ENCODE measurements around the gene CAMK4.
"Not testable (repeated sequence)": the region's sequence is repeated elsewhere in the genome, so short reads cannot be mapped to it uniquely, and the experiment has no call there.

CAMK4 gene

GRCh38 chr5:111313017-111313724, 89.0 kb downstream of the CAMK4 start:
- DNase-seq = no peak

- DNase-seq = no peak
Observed at GRCh38 chr5:111320953-111321352, 96.8 kb downstream of the CAMK4 start.

- DNase-seq = no peak
Observed at GRCh38 chr5:111321376-111321775, 97.2 kb downstream of the CAMK4 start.

GRCh38 chr5:111326551-111326950, 102.4 kb downstream of the CAMK4 start:
- DNase-seq = no peak

- no peak for DNase-seq
Observed at GRCh38 chr5:111337133-111337532, 112.9 kb downstream of the CAMK4 start.

DNA sequence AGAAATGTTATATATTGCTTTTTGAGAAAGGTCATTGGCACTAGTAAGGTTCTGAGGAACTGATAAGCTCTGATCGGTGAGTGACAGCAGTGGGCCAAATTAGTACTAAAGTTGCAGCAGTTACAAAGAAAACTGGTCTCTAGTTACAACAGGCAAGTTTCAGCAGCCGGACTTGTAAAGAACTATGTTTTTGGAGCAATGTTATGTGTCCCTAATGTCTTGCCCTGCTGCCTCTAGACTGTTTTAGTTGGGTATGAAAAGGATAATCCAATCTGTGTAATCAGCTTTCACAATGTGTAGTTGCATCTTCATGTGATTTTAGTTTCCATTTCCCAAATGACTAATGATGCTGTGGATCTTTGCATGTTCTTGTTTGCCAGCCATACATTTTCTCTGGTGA, 113.5 kb downstream of the CAMK4 start:
- no peak for DNase-seq

DNA sequence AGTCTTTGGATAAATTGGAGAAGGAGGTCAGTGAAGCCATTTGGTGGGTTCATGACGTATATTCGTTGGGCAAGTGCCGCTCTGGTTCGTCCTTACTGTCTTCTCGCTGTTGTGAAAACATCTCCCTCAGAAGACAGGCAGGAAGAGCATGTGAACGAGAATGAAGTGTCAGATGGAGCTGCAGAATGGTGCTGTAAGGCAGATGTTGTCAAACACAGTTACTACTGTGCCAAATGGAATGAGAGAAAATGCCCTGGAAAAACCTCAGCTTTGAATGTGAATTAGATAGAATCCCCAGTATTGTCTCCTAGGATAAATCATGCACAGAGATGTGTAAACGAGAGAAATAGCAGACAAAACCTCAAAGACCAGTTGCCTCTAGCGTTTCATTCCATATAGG, 121.5 kb downstream of the CAMK4 start:
- DNase-seq = no peak

GRCh38 chr5:111347021-111347420, 122.8 kb downstream of the CAMK4 start:
- no peak for DNase-seq

- DNase-seq = no peak
Observed at GRCh38 chr5:111348661-111349329, 124.6 kb downstream of the CAMK4 start.

DNA sequence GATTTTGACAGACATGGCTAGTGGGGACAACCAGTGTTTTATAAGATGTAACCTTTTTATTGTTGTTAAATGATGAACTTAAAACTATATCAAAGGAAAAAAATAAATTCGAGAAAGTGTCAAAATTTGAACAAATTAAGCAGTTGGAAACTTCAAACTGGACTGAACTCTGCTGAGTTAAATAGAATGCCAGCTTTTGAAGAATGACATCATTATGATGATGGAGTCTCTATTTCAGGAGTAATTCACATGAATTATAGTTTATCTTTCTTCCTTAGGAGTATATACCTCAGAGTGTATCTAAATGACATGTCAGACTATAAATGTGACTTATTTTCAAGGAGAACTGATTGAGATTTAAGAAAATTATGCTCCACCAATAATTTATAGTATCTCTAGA, 125.2 kb downstream of the CAMK4 start:
- DNase-seq = no peak

GRCh38 chr5:111353035-111353434, 128.9 kb downstream of the CAMK4 start:
- no peak for DNase-seq

GRCh38 chr5:111358726-111359125, 134.5 kb downstream of the CAMK4 start:
- DNase-seq = not testable (repeated sequence)

DNA sequence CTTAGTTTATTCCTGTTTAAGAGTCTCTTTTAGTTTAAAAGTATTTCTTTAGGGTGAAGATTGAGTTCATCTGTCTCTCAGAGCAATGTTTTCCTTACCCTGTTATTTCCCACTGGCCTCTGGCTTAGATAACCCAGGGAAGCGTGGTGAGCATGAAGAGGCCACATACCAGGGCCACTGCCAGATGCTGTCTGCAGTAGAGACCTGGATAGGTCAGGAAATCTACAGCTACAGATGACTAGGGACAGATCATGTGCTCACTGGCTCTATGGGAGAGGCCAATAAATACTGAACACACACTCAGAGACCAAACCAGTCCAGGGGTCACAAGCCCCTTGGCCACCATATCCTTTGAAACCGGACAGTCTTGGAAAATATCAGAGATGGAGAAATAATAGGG, 136.0 kb downstream of the CAMK4 start:
- DNase-seq = no peak

DNA sequence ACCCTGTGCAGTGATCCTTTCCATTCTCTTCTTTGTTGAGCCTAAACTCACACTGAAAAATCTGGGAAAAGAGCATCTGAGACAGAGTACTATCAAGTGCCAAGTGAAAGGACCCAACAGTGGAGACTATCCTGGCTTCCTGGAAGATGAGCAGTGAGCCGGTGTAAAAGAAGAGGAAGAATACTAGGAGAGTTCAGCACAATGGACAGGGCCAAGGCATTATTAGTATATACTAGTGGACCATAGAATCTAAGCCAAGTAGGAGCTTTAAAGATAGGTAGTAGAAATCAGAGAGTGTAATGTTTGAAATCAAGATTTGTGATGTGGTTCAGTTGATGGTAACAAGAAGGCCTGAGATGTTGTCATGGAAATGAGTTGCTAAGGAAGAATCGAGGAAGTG, 140.8 kb downstream of the CAMK4 start:
- DNase-seq = no peak

GRCh38 chr5:111366388-111366787, 142.2 kb downstream of the CAMK4 start:
- DNase-seq = no peak

DNA sequence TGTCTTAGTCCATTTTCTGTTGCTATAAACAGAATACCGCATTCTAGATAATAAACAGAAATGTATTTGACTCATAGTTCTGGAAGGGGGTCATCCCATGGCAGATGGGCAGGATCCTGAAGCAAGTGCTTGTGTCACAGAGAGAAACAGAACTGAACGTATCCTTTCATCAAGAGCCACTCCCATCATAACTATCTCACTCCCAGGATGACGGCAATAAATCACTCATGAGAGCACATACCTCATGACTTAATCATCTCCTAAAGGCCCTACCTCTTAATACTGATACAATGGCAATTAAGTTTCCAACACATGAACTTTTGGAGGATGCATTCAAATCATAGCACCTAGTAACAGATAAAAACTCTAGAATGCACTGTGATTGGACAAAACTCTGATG, 142.9 kb downstream of the CAMK4 start:
- DNase-seq = no peak

DNA sequence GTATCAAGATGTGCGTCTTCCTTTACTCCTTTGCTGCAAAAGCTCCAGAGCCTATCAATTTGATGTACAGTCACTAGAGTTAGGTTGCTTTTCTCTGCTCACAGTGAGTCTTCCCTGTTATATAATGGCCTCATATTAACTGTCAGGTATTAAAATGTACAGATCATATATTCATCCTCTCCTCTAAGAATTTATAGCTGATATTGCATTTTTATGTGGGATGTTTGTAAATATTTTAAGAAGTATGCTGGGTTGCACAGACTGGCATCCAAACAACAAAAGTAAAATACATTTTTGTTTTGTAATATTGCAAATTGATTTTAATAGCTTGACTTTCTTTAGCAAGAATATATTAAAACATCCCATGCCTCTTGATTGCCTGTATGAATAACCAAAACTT, 148.6 kb downstream of the CAMK4 start:
- no peak for DNase-seq

DNA sequence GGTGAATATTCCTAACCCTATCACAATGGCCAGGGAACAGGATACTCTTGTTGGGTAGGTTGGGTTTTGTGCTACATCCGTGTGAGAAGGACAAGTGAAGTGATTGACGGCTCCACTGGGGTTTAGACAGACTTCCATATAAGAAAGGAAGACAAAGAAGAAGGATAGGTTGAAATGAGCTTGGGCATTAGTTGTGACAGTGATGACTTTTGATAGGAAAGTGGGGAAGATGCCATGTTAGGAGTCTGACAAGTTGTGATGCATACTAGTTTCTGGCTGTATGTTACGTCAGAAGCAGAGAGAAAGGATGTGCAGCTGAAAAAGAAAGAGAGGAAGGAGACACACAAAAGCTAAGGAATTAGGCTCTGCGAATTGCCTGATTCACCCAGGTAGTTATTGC, 150.2 kb downstream of the CAMK4 start:
- no peak for DNase-seq

GRCh38 chr5:111375645-111376044, 151.5 kb downstream of the CAMK4 start:
- no peak for DNase-seq

- no peak for DNase-seq
Observed at GRCh38 chr5:111377306-111377705, 153.1 kb downstream of the CAMK4 start.

- no peak for DNase-seq
Observed at GRCh38 chr5:111379391-111379816, 155.2 kb downstream of the CAMK4 start.

DNA sequence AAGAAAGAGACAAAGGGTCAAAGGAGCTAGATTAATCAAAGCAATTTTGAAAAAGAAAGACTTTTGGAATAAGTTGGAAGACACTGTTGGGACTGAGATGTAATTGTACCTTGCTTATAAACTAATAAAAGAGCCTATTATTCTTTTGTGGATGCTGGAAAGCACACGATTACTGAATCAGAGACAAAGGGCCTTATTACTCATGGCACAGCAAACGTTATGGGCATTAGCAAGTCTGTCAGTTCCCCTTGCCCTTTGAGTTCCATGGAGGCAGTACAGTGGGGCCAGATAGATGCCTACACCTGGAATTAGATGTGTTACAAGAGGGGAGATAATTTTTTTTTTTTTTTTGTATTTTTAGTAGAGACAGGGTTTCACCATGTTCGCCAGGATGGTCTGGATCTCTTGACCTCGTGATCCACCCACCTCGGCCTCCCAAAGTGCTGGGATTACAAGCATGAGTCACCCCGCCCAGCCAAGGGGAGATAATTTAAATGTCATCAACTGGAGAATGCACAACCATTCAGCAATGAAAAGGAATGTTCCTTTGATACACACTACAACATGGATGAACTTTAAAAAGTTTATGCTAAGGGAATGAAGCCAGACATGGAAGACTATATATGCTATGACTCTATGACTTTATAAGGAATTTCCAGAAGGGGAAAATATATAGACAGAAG, 159.2 kb downstream of the CAMK4 start:
- DNase-seq = no peak

GRCh38 chr5:111384220-111384619, 160.0 kb downstream of the CAMK4 start:
- DNase-seq = no peak

DNA sequence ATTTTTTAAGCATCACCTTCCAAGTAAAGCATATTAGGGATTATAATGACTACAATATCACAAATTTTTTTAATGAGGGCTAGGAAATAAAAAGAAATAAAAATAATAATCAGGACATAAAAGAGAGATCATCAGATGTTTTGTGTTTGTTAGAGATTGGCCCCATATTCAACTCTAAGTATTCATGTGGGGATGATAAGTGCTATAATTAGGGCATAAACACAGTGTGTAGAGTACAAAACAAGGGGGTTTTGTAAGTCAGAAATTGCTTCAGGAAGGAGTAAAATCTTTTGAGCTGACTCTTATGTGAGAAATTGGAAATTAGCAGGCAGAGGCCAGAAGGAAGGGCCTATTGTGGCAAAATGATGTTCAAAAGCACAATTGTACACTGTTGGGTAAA, 160.9 kb downstream of the CAMK4 start:
- no peak for DNase-seq

Measured in stimulated activated CD4-positive, alpha-beta T cell treated with anti-CD3 and anti-CD28 coated beads, Interleukin-4, amount 100 ng/mL, for 4 hours (primary cell).